GM06990 (cell line): ENCODE measurements around the gene ASGR1.

ENCODE experiments used
- DNase-seq: peaks from one replicate; pipeline ENCODE4 v3.0.0-alpha.2; 2011; ENCODE audit not compliant: insufficient read length; ENCODE audit errors: extremely low read depth
- H3K27me3 ChIP-seq: replicated peaks from 2 replicates; pipeline ENCODE4 v1.6.0; 2011; ENCODE audit warnings: low read length; ENCODE audit not compliant: control insufficient read depth, insufficient read depth
- H3K36me3 ChIP-seq: 2 replicates; pipeline ENCODE4 v1.5.1; 2011; ENCODE audit warnings: low read length; ENCODE audit not compliant: control insufficient read depth, insufficient read depth
- H3K4me3 ChIP-seq: replicated peaks from 2 replicates; pipeline ENCODE4 v1.5.1; 2011; ENCODE audit warnings: low read depth, mild to moderate bottlenecking, control low read depth, low read length
- CTCF ChIP-seq: IDR thresholded peaks from 2 replicates; pipeline ENCODE4 v1.5.1; 2011; ENCODE audit warnings: low read length, control low read depth, mild to moderate bottlenecking, inconsistent platforms; ENCODE audit not compliant: insufficient read depth, poor library complexity, severe bottlenecking

Gene ASGR1

DNA sequence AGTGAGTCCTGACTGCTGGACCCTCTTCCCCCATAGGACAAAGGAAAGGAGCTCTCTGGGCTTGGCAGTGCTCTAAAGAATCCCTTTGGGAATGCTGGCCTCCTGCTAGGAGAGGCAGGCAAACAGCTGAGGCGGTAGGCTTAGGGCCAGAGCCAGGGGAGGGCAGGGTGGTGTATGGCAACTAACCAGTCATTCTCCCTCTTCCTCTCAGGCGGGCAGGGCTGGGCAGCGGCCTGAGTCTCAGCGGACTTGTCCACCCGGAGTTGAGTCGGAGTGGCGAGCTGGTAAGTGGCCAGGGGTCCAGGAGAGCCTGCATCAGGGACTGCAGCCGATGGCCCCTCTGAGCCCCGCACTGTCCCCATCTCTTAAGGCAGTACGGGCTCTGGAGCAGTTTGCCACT is 44.9 kb upstream of the ASGR1 start:
- Histone ChIP-seq H3K4me3 (no peak overlapping the region), H3K36me3 (peaks cover 36% of the 10 kb centered on the region), H3K27me3 (no peaks in the 10 kb centered on the region)
- no peak for DNase-seq
- TF ChIP-seq CTCF, result no peak

DNA sequence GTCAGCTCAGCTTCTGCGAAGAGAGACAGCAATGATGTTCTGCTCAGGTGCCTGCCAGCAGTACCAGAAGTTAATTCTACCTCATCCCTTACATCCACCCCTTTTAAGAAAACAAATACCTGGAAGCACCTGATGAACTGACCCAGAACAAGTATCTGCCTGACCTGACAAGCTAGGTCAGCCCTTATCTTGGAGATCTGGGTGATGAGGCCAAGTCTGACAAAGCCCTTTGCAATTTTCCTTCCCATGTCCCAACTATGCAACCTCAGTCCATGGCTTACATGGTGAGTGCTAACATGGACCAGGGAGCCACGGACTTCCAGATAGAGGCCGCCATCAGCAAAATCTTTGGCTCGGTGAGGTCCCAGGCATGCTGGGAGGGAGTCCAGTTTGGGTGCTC is 44.2 kb upstream of the ASGR1 start:
- no peak for DNase-seq
- no peak overlapping the region for H3K4me3 ChIP-seq
- no peaks in the 10 kb centered on the region for H3K27me3 ChIP-seq
- H3K36me3 ChIP-seq, result peaks cover 32% of the 10 kb centered on the region
- no peak for TF ChIP-seq CTCF

DNA sequence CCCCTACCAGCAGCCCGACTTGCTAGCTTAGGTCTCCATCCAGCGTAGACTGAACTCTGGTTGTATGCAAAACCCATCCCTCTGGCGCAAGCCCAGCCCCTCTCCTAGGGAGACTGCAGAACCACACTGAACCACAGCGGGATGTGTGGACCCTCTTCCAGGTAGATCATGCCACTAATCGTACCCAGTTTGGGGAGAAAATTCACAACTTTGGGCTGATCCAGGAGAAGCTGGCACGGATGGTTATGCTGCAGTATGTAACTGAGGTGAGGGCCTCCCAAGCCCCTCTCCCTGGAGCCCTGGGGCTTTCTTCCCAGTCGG is 43.8 kb upstream of the ASGR1 start:
- no peak for TF ChIP-seq CTCF
- Histone ChIP-seq H3K4me3 (no peak overlapping the region), H3K36me3 (peaks cover 32% of the 10 kb centered on the region), H3K27me3 (no peaks in the 10 kb centered on the region)
- no peak for DNase-seq

DNA sequence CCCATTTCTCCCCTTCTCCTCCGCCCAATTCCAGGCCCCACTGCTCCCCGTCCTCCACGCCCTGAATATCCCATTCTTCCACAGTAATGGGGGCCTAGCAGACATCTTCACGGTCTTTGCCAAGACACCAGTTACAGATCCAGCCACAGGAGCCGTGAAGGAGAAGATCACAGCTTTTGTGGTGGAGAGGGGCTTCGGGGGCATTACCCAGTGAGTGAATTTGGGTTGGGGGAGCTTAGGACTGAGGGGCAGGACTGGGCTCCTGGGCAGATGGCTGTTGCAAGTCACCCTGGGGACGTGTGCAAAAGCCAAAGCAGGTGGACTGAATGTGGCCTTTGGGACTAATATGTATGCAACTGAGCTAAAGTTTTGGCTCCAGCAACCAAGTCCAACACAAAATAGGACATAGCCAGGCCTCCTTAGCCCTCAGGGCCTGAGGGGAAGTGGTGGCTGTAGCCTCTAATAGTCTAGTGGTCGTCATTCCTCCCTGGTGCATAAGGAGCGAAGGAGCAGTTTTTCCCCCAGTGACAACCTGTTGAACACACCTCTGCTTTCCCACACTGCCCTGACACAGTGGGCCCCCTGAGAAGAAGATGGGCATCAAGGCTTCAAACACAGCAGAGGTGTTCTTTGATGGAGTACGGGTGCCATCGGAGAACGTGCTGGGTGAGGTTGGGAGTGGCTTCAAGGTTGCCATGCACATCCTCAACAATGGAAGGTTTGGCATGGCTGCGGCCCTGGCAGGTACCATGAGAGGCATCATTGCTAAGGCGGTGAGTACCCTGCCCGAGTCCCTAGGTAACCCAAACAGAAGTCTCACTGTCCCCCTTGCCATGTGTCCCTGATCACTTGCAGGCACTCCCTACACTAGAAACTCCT is 43.2 kb upstream of the ASGR1 start:
- Histone ChIP-seq H3K27me3 (no peaks in the 10 kb centered on the region), H3K4me3 (no peak overlapping the region), H3K36me3 (peaks cover 28% of the 10 kb centered on the region)
- no peak for DNase-seq
- TF ChIP-seq CTCF, result no peak

DNA sequence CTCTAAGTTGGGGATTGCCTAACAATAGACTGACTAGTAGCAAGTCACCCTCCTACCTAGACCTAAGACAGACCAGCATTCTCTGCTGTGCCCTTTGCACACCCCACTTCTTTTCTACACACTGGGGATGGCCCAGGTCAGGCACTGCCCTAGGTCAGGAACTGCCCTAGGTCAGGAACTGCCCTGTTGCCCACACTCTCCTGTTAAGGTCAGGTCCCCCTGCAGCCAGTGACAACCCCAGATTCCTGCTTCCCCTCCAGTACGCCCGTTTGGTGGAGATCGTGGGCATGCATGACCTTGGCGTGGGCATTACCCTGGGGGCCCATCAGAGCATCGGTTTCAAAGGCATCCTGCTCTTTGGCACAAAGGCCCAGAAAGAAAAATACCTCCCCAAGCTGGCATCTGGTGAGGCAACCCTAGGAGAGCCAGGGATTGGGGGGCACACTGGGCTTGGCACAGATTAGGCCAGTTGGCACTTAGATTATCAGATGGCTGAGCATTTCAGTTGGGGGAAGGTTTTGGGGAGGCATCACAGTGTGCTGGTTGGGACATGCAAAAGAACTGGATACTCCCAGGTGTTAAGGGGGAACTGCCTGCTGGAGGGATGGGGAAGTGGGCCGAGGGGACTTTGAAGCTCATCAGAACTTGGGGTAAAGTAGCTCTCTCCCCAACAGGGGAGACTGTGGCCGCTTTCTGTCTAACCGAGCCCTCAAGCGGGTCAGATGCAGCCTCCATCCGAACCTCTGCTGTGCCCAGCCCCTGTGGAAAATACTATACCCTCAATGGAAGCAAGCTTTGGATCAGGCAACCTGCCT is 42.3 kb upstream of the ASGR1 start:
- Histone ChIP-seq H3K27me3 (no peaks in the 10 kb centered on the region), H3K36me3 (peaks cover 21% of the 10 kb centered on the region), H3K4me3 (no peak overlapping the region)
- TF ChIP-seq CTCF, result no peak
- DNase-seq, result no peak
